Measurements from ENCODE around the gene LHFPL2. TPM values are rescaled to one million over a fixed set of nuclear protein-coding genes. Genes with fewer than 3 reads are reported as not detected.

LHFPL2 gene
- total and polyA plus RNA-seq, 2 experiments from 2014 or later = 10.6 to 50.8 TPM

DNA sequence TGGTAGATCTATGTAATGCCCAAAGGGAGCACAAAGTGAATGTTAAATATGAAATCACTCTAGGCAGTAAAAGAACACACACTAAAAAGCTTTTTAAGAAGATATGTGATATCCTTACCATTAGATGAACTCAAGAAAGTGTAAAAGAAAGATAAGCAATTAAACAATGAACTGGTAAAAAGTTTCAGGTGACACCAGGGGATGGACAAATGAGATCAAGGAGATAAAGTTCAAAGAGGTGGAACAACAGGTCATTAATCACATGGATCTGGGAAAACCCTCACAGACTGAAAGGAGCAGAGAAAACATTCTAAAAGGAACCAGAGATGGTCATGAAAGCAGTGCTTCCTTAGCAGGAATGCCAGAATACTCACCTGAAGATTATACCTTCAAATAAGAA is 40.7 kb downstream of the LHFPL2 start (continued):
- TF ChIP-seq POLR2AphosphoS5 (IDR thresholded peaks at IDR 0.05; ENCODE audit: low read depth) = no peak
- TF ChIP-seq, protein P1, sequence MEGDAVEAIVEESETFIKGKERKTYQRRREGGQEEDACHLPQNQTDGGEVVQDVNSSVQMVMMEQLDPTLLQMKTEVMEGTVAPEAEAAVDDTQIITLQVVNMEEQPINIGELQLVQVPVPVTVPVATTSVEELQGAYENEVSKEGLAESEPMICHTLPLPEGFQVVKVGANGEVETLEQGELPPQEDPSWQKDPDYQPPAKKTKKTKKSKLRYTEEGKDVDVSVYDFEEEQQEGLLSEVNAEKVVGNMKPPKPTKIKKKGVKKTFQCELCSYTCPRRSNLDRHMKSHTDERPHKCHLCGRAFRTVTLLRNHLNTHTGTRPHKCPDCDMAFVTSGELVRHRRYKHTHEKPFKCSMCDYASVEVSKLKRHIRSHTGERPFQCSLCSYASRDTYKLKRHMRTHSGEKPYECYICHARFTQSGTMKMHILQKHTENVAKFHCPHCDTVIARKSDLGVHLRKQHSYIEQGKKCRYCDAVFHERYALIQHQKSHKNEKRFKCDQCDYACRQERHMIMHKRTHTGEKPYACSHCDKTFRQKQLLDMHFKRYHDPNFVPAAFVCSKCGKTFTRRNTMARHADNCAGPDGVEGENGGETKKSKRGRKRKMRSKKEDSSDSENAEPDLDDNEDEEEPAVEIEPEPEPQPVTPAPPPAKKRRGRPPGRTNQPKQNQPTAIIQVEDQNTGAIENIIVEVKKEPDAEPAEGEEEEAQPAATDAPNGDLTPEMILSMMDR (conservative IDR thresholded peaks at IDR 0.05; ENCODE audit: low read depth in 2 of 2) = no peak
- no peak for TF ChIP-seq CREB1 (CRISPR knock-in tag; IDR thresholded peaks at IDR 0.05; ENCODE audit: low read depth)
- TF ChIP-seq ZNF331 (CRISPR knock-in tag; IDR thresholded peaks at IDR 0.05; ENCODE audit: low read depth) = no peak

DNA sequence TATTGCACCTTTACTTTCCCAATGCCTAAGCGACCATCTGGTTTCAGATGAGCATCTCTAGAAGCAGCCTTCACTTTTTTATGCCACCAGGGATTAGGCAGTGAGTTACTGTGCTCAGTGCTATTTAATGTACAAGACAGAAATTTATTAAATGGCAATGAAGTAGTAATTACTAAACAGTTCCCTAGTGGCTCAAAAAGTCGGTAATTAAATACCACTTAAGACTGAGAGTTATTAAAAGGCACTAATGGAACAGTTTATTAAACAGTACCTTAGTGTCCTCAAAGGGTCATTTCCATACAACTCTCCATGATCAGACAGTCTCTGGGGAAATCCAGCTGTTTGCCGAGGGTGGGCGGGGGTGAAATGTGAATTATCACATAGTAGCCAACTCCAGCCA is 42.3 kb downstream of the LHFPL2 start:
- Histone ChIP-seq H3K4me3 (no peak overlapping the region), H3K4me1 (ENCODE audit: insufficient read depth) (peaks cover 6% of the 10 kb centered on the region; the same call in 1 of the 2 replicates), H3K79me2 (replicated peaks; ENCODE audit: insufficient read depth) (peaks cover 84% of the 10 kb centered on the region), H2AFZ (no peak overlapping the region), H3K9me2 (ENCODE audit: insufficient read depth) (no peaks in the 10 kb centered on the region), H3K4me2 (no peak overlapping the region), H4K20me1 (replicated peaks; ENCODE audit: insufficient read depth) (peaks cover 10% of the 10 kb centered on the region; the same call in 1 of the 2 replicates), H3K27me3 (ENCODE audit: insufficient read depth) (no peaks in the 10 kb centered on the region), H3K27ac (ENCODE audit: low read depth) (no peak overlapping the region), H3F3A (replicated peaks; ENCODE audit: low read depth) (no peaks in the 10 kb centered on the region), H3K36me3 (ENCODE audit: insufficient read depth) (0 out of 2 replicates have a peak, but pooled peaks cover 3% of the 10 kb centered on the region)
- TF ChIP-seq EZH2 (IDR thresholded peaks at IDR 0.05; ENCODE audit: low read depth, unreplicated experiment) (no peak), ZNF331 (CRISPR knock-in tag; IDR thresholded peaks at IDR 0.05; ENCODE audit: low read depth) (no peak)
- TF ChIP-seq, protein P2, sequence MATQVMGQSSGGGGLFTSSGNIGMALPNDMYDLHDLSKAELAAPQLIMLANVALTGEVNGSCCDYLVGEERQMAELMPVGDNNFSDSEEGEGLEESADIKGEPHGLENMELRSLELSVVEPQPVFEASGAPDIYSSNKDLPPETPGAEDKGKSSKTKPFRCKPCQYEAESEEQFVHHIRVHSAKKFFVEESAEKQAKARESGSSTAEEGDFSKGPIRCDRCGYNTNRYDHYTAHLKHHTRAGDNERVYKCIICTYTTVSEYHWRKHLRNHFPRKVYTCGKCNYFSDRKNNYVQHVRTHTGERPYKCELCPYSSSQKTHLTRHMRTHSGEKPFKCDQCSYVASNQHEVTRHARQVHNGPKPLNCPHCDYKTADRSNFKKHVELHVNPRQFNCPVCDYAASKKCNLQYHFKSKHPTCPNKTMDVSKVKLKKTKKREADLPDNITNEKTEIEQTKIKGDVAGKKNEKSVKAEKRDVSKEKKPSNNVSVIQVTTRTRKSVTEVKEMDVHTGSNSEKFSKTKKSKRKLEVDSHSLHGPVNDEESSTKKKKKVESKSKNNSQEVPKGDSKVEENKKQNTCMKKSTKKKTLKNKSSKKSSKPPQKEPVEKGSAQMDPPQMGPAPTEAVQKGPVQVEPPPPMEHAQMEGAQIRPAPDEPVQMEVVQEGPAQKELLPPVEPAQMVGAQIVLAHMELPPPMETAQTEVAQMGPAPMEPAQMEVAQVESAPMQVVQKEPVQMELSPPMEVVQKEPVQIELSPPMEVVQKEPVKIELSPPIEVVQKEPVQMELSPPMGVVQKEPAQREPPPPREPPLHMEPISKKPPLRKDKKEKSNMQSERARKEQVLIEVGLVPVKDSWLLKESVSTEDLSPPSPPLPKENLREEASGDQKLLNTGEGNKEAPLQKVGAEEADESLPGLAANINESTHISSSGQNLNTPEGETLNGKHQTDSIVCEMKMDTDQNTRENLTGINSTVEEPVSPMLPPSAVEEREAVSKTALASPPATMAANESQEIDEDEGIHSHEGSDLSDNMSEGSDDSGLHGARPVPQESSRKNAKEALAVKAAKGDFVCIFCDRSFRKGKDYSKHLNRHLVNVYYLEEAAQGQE (IDR thresholded peaks at IDR 0.05; ENCODE audit: unreplicated experiment) = no peak
- Mint-ChIP-seq H3K9me3 (no peaks in the 10 kb centered on the region), H3K4me3 (no peak overlapping the region), H3K4me1 (peaks cover 7% of the 10 kb centered on the region), H3K27me3 (ENCODE audit: insufficient read depth, low read depth, poor library complexity) (no peaks in the 10 kb centered on the region), H3K36me3 (ENCODE audit: low read depth) (peaks cover 40% of the 10 kb centered on the region), H3K27ac (no peak overlapping the region)
- no peak for ATAC-seq
- no peak for DNase-seq (ENCODE audit: low spot score)

DNA sequence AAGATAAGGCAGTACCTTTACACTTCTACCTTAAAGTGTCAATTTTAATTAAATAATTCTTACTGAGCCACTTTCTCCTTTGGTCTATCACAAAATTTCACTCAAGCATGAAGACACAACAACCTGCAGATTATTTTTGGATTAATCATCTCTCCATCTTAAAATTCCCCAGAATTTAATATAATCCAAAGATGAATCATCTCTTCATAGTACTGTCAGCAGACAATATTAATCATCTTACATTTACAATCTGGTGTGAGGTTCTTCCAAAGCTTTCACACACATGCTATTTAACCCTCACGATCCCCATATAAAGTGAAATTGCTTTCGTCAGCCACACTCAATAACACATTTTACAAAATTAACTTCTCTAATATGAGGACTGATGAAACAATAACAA is 43.0 kb downstream of the LHFPL2 start:
- H3K27me3 ChIP-seq (ENCODE audit: insufficient read depth) = no peaks in the 10 kb centered on the region
- no peak overlapping the region for H2AFZ ChIP-seq
- no peaks in the 10 kb centered on the region for H3F3A ChIP-seq (replicated peaks; ENCODE audit: low read depth)
- Mint-ChIP-seq H3K9me3 (no peaks in the 10 kb centered on the region), H3K36me3 (ENCODE audit: low read depth) (peaks cover 44% of the 10 kb centered on the region), H3K27ac (no peak overlapping the region), H3K4me1 (peaks cover 6% of the 10 kb centered on the region; the same call in 2 of the 3 replicates), H3K27me3 (ENCODE audit: insufficient read depth, low read depth, poor library complexity) (no peaks in the 10 kb centered on the region), H3K4me3 (no peak overlapping the region)
- H3K4me2 ChIP-seq = no peak overlapping the region
- peaks cover 86% of the 10 kb centered on the region for H3K79me2 ChIP-seq (replicated peaks; ENCODE audit: insufficient read depth)
- peaks cover 10% of the 10 kb centered on the region; the same call in 1 of the 2 replicates for H4K20me1 ChIP-seq (replicated peaks; ENCODE audit: insufficient read depth)
- H3K9me2 ChIP-seq (ENCODE audit: insufficient read depth) = no peaks in the 10 kb centered on the region
- H3K27ac ChIP-seq (ENCODE audit: low read depth) = no peak overlapping the region
- DNase-seq (ENCODE audit: low spot score) (no peak), ATAC-seq (no peak)
- H3K36me3 ChIP-seq (ENCODE audit: insufficient read depth) = 0 out of 2 replicates have a peak, but pooled peaks cover 3% of the 10 kb centered on the region
- no peaks in the 10 kb centered on the region; the same call in 1 of the 2 replicates for H3K4me1 ChIP-seq (ENCODE audit: insufficient read depth)
- TF ChIP-seq, protein P1 (conservative IDR thresholded peaks at IDR 0.05; ENCODE audit: low read depth in 2 of 2) = no peak
- no peak for TF ChIP-seq EZH2 (IDR thresholded peaks at IDR 0.05; ENCODE audit: low read depth, unreplicated experiment)
- TF ChIP-seq, protein P2 (IDR thresholded peaks at IDR 0.05; ENCODE audit: unreplicated experiment) = no peak
- no peak overlapping the region for H3K4me3 ChIP-seq
